Cerebellar cortex (tissue), 1 donor: Measurements from ENCODE around the gene BBX.

Experiments used
- DNase-seq: peaks from one replicate; pipeline ENCODE4 v3.0.0-alpha.2; 2015; ENCODE audit warnings: low spot score

BBX gene

DNA sequence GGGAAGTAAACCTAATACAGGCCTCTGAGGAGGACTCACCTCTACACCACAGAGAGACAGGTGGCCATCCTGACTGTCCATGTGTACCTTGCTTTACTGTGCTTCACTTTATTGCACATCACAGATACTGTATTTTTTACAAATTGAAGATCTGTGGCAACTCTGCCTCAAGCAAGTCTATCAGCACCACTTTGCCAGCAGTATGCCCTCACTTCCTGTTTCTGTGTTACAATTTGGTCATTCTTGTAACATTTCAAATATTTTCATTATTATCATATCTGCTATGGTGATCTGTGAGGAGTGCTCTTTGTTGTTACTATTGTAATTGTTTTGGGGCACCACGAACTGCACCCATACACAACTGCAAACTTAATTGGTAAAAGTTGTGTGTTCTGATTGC is 78.0 kb downstream of the BBX start:
- DNase-seq: no peak

- no peak for DNase-seq
Measured at GRCh38 chr3:107604057-107604822, 81.5 kb downstream of the BBX start.

DNA sequence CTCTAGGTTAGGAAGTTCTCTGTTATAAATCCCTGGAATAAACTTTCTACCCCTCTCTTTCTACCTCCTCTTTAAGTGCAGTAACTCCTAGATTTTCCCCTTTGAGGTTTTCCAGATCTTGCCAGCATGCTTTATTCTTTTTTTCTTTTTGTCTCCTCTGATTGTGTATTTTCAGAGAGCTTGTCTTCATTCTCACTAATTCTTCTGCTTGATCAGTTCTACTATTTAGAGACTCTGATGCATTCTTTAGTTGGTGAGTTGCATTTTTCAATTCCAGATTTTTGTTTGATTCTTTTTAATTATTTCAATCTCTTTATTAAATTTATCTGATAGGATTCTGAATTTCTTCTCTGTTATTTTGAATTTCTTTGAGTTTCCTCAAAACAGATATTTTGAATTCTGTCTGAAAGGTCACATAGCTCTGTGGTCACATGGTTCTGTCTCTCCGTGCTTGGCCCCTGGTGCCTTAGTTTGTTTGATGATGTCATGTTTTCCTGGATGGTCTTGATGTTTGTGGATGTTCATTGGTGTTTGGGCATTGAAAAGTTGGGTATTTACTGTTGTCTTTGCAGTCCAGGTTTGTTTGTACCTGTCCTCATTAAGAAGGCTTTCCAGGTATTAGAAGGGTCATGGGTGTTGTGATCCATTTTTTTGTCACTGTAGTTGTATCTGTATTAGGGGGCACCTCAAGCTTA is 89.2 kb downstream of the BBX start:
- no peak for DNase-seq

GRCh38 chr3:107612664-107613084 is 89.9 kb downstream of the BBX start:
- no peak for DNase-seq

GRCh38 chr3:107619549-107619948 is 96.8 kb downstream of the BBX start:
- no peak for DNase-seq

DNA sequence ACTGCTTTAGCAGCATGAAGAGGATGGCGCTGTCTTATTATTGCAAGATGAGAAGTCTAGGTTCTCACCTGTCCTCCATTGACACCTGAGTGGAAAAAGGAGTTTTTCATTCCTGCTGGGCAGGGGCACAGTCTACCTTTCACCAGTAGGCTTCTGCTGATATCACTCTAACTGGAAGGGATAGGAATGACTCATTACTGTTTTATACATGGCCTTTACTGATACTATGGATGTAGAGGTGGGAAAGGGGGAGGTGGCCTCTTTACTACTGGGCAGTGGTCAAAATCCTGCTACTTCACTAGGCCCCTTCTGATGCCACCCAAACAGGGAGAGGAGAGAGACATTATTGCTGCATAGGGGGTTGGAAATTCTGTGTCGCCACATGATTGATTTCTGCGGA is 97.8 kb downstream of the BBX start:
- no peak for DNase-seq

GRCh38 chr3:107621465-107621864 is 98.7 kb downstream of the BBX start:
- no peak for DNase-seq

DNA sequence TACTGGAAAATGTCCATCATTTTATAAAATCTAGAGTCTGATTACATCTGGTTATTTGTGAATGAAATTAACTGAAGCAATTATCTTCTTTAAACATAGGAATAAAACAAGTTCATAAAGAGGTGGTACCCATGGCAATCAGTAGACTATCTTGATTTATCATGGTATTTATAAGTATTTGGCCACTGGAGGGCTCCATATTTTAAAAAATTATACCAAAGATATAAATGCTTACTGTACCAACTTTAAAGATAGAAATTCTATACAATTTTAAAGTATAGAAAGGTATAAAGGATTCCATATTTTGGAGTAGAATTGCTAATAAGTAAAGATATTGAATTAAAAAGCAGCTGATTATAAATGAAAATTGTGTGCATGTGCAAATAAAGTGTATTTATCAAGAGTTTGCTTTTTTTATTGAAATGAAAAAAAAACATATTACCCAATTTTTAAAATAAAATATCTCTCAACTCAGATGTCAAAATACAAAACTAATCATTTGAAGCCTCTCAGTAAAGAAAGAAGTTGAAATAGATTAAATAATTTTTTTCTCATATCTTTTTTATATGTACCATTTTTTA is 105.3 kb downstream of the BBX start:
- DNase-seq: no peak

DNA sequence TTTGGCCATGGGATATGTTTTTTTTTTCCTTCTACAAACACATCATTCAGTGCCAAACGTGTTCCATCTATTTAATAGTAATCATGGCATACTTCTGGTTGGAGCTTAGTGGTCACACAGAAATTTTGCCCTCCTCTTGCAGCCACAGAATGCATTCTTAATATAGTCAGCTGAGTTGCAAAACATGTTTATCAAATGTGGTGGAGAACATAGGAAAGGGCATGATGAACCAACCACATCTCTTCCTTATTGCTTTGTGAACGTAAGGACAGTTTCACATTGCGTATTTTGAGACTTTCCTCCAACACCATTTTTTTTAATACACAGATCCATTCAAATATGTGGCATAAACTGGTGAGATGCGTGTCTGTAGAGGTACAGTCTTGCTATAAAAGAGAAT is 106.8 kb downstream of the BBX start:
- no peak for DNase-seq

DNA sequence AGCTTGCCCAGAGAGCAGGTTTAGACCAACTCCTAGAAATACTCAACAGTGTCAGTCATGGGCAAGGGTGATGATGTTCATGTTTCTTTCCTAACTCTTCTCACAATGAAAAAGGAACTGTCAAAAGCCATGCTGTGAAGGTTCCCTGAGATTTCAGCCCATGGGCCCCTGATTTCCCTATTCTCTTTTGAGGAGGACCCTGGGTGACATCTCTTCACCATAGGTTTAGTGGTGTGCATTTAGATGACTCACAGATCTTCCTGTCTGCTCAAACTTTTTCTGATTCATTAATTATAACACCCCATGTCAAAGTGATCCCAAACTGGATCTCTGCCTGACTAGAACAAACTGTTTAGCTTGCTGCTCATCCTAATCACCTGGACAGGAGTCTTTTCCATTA is 108.0 kb downstream of the BBX start:
- DNase-seq: no peak

GRCh38 chr3:107632576-107632975 is 109.8 kb downstream of the BBX start:
- no peak for DNase-seq

- no peak for DNase-seq
Measured at GRCh38 chr3:107633327-107634098, 110.8 kb downstream of the BBX start.

- DNase-seq: no peak
Measured at GRCh38 chr3:107634099-107634489, 111.3 kb downstream of the BBX start.

GRCh38 chr3:107637416-107638183 is 114.8 kb downstream of the BBX start:
- DNase-seq: no peak

GRCh38 chr3:107641572-107642307 is 119.0 kb downstream of the BBX start:
- no peak for DNase-seq

DNA sequence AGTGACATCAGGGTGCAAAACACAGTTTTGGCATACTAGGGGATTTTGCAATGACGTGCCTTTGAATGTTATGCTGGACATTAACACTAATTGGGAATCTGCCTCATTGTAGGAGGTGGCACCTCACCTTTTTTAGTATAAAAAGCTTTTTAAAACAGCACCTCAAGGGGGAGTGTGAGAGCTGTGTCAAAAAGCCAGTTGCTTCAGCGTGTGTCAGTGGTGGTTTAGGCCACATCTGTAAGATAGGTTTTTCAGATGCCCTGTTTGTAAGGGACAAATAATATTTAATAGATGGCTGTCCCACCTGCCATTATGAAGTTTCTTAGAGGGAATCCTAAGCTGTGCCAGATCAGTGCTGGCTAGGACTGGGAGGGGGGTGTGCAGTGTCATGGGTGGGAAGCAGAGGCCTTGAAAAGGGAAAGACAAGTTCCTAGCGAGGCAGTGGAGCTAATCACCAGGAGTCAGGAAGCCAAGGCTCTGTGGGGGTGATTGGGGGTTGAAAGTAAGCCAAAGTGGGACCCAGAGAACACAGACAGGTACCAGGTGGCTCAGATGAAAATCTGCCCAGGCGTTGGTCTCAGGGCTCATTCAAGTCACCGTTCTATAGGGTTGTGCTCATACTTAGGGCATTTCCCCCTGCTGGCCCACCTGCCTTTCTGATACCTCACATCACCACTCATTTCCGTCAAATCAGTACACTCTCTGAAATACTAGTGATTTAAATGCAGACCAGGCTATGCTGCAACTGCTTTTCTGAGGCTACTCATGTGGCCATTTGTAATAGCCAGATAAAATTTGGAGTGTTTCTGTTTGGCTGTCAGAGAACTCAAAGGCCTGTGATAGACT is 120.5 kb downstream of the BBX start:
- no peak for DNase-seq

- no peak for DNase-seq
Measured at GRCh38 chr3:107644631-107645030, 121.9 kb downstream of the BBX start.

DNA sequence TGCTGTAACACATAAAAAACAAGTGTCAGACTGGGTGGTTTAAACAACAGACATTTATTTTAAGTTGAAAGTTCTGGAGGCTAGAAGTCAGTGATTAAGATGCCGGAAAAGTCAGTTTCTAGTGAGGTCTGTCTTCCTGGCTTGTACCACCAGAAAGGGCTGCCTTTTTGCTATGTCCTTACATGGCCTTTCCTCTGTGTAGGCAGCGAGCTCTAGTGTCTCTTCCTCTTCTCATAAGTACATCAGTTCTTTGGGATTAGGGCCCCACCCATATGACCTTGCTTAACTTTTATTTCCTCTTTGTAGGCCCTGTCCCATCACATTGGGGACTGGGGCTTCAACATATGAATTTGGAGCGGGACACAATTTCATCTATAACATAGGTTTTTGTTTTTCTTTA is 128.0 kb downstream of the BBX start:
- no peak for DNase-seq

GRCh38 chr3:107651782-107652181 is 129.0 kb downstream of the BBX start:
- DNase-seq: no peak

DNA sequence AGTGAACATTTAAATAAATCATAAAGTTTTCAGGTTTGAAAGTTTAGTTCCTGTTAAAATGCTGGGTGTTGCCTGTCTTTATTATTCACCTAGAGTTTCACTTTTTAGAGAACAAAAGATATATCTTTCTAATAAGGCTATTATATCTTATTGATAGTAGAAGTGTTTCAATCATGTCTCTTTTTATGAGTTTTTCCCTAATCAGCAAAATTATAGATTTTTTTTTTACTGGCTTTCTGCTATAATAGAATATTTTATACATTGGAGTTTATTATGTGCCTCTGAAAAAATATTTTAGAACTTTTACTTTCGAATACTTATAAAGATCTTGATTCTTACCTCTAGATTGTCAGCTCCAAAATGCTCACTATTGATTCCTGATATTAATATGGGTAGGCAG is 131.5 kb downstream of the BBX start:
- DNase-seq: no peak
